T-helper 9 cell (primary cell): ENCODE data around the gene CDK12.

Experiments used
- DNase-seq: peaks from one replicate; pipeline ENCODE4 v3.0.0-alpha.2; 2020

CDK12 gene

DNA sequence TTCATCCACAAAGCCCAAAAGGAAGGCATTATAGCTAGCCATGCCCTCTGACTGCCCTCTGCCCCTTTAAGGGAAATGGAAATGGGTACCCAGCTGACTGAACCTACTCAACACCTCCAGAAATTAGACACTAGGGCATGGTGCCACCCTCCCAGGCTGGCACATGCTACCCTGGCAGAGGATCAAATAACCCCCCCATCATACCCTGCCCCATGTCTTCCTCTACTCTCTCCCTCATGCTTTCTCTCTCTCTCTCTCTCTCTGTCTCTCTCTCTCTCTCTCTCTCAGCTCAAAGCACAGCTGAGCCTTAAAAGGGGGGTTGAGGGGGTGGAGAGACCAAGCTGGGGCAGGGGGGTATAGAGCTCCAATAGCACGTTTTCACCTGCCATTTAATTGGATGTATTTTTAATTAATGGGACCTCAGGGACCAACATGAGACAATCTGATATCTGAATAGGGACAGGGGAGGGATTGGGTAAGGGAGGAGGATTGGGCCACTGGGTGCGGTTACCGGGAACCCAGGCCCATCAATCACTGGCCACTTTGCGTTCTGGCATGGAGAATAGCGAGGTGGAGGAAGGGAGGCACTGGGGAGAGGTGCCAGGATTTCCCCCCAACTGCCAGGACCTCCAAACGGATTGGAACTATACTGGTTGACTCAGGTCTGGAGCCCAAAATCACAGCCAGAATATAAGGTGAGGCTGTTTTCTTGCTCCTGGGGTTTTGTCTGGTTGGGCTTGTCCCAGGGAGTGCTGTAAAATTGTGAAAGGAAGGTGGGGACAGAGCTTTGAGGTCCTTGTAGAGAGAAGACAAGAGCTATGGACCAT lies 88.7 kb downstream of the CDK12 start:
- DNase-seq: no peak

DNA sequence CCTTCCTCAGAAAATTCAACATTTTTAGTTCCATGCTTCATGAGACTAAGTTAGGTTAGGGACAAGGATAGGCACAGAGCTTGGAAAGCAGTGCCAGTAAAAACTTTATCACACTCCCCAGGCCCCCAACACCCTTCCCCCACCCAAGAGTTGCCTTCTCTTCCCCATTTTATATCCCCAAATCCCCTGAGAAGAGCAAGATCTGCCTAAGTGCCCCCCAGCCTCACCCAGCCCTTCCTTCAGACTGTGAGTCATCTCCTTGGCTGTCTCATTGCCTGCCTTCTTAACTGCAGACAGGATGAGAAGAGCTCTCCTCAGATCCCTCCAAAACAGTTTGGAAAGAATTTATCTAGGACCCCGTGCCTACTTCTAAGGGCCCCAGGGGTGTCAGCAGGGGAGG lies 90.6 kb downstream of the CDK12 start:
- no peak for DNase-seq

DNA sequence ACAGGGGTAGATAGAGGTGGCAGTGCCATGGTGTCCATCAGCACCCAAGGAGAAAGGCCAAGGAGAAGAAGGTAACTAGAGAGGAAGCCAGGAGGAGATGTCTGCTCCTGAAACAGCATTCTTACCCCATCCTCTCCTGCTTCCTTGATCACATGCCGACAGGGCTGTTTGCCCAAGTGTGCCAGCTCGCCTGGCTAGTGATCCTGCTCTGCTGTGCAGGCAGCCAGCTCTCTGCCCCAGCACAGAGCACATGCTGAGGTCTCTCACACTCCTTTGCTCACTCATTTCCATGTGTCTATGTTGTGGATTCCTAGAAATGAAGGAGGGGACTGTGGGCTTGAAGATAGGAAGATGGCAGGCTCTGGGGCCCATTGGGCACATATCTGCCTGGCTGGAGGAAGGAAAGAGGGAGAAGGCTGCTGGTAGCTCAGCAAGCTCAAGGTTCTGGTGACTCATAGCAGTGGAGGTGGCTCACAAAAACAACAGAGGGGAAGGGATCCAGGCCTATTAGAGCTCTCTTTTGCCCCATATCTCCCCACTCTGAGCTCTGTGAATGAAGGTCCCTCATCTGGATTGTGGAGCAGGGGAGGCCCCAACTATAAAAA lies 92.2 kb downstream of the CDK12 start:
- DNase-seq: no peak

DNA sequence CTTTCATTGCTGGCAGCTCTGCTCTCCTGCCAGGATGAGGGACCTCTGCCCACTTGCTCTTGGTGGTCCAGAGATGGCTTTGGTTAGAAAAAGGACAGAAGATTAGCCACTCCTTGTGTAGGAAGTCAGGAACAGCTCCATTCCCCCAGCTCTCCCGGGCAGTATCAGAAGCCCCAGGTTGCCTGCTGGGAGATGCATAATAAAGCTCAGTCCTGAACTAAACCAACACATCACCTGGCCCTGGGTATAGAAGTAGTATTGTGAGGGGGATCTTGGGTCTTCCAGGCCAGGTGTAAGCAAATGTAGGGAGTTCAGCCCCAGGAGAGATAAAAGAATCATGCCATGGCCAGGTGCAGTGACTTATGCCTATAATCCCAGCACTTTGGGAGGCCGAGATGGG lies 94.1 kb downstream of the CDK12 start:
- no peak for DNase-seq

DNA sequence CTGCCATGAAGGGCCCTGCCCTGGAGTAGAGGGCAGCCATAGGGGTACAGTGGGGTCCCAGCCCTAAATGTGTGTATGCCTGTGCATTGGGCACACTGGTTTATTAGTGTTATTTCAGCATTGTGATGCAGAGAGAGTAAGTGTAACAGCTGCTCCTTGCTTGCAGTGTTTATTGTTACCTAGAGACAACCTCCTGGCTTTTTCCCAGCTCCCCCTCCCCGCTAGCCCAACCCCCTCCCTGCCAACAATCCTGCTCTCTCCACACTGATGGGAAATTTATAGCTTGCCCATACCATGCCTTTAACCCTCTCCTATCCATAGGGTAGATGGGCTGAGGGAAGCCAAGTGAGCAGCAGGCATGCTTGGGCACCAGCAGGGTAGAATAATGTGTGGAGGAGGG lies 95.1 kb downstream of the CDK12 start:
- DNase-seq: no peak

GRCh38 chr17:39562395-39562794 lies 101.1 kb downstream of the CDK12 start:
- DNase-seq: no peak

DNA sequence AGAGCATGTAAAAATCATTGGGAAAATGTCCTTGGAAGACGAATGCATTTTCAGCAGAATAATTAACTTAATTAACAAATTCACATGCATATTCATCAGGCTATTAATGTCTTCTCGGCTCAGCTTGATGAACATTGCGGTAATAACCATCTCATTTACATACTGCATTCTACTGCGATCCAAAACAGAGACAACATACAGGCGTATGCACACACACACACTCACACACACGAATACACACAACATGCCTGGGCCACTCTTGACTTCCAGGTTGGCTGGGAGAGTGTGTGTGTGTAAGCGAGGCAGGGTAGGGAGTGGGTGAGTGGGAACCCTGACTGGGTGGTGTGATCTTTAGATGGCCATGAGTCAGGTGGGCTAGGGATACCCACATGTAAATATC lies 101.7 kb downstream of the CDK12 start:
- DNase-seq: no peak

DNA sequence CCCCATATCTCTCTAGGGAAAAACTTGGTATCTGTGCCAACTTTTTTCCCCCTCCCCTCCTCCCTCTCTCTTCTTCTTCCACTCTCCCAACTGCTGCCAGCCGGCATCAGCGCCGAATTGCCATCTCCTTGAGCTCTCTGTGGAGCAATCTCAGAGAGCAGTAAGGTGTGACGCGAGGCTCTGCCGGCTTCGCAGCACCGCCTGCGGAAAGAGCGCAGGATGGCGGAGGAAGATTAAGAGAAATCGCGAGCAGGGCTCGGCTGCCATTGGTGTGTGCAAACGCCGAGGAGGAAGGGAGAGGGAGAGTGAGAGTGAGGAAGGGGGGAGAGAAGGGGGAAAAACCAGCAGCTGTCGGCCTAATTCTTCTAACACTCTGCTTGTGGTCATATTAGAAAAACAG lies 102.2 kb downstream of the CDK12 start:
- DNase-seq: no peak

DNA sequence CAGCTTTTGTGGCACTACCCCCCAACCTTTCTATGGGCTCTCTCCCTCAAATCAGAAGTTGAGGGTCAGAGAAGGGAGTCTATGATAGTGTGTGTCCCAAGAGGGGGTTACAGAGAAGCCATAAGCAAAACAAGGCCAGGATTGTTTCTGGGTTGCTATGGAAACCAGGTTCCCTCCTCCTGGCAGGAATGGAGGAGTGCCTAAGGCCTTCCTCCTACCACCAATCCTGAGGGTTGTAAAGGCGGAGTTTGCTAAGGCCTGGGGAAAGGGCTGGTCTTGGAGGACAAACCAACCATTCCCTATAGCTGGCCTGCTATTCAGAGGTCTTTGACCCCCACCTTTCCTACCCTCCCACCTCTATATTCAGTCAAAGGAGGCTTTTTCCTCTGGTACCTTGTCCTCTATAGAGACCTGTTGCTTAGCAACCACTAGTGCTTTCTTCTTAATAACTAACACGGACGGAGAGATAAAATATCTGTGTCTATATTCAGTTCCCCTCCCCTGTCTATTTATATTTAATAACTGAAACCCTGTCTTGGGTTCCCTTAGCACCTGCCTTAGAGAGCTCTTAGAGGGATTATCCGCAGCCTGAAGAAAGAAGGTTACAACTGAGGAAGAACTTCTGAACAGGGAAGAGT lies 103.0 kb downstream of the CDK12 start:
- DNase-seq: no peak

- DNase-seq: no peak
Observed at GRCh38 chr17:39566094-39566850, 105.0 kb downstream of the CDK12 start.

DNA sequence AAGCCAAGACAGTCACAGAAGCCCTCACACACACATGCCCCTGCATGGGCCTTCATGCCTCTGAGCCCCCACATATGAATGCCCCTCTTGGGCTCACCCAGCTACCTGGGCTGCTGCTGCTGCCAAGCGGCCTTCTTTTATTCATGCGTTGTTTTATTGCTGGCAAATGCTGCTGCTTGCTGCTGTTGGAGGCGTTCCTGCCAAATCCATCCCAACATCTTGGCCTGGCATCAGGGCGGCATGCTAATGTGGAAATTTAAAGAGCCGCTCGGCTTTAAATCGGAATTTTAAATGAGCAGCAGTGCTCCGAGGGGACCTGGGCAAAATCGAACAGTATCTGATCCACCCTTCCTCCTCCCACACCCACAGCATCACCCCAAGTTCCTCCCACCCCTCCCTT lies 107.4 kb downstream of the CDK12 start:
- no peak for DNase-seq

DNA sequence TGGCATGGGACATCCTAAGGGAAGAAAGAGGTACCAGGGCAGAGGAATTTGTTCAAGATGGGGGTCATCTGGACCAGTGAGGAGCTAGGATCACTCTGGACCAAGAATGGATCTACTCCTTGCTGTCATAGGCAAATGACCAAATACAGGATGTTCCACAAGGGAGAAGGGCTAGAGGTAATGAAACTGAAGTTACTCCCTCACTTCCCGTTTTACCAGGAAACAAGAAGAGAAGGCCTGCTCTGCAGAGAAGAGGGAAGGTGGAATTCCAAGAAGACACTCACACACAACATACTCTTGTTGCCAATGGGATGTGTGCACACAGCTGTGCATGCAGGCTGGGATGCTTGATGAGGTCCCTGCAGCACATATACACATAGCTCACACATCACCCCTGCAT lies 107.8 kb downstream of the CDK12 start:
- DNase-seq: no peak

- DNase-seq: no peak
Observed at GRCh38 chr17:39572121-39572520, 110.8 kb downstream of the CDK12 start.

DNA sequence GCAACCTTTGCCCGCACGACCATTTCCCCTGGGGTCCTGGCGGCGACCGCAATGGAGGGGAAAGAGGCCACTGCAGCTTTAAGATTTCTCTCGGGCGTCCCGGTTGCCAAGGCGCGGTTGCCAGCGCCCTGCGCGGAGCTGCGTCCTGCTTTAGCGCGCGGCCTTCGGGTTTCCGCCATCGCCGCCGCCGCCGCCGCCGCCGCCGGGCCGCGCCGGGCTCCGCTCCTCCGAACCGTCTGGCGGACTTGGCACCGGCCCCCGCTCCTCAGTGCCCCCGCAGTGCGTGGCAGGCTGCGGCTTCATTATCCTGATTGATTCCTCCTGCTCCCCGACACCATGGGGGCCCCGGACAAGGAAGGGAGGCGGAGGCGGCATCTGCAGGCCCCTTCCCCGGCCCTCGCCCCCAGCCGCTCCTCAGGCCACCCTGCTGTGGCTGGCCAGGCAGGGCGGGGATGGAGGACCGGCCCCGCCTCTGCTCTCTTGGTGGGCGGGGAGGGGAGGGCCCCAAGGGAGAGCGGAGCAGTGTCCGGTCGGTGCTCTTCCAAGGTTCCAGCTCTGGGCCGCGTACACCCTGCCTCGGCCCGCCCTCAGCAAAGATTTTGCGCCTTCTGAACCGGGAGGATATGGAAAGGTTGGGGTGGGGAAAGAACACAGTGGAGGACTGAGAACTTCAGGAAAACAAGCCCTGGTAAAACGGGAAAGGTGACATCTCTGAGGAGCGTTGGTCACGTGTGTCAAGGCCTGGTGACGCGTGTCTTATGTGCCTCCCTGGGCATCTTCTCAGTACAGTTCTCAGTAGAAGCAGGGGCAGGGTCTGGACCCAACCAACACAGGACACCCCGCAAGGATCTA lies 112.4 kb downstream of the CDK12 start:
- DNase-seq: no peak

DNA sequence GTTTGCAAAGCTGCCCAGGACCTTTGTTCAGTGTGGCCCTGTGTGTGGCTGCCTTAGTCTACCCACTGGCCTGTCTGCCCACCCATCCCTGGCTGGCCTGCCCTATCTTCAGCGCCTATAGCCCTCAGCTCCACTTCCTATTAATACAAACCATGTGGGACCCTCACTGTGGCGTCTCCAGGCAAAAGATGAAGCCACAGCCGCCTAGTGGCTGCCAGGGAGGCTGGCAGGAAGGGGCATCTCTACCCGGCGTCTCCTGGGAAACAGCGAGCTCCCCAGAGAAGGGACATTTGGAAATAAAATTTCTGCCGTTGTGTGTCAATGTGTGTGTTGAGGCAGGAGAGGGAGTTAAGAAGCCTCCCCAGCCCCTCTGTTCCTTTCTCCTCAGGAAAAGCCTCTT lies 114.9 kb downstream of the CDK12 start:
- DNase-seq: no peak

GRCh38 chr17:39578272-39578671 lies 117.0 kb downstream of the CDK12 start:
- no peak for DNase-seq

DNA sequence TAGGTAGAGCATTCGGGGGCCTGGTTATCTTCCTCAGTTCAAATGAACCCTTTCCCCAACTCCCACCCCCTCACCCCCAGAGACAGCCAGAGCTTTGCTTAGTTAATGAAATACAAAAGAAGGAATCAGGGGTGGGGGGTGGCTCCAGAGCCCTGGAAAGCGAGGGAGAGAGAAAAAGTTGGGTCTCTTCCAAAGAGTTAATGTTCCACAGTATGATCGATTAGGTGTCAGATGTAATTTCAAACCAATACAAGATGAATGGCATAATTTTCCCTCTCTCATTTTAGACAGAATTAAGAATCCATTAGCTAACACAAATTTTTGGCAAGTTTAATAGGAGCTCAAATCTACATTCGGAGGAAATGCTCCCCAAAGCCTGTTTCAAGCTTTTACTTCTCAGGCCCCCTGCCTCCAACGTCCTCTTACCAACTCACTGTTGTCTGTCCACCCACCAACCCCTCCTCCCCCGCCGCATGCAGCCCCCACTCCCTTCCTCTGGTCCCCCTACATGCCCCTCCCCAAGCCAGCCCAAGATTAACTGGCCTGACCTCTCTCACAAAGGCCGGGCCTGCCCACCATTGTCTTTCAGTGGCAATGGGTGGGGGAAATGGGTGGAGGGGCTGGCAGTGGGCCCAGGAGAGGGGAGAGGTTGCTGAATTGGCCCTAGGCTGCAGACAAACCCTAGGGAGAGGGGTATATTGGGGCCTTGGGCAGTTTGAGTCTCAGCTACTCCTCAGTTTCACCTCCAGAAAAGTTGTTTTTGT lies 118.2 kb downstream of the CDK12 start:
- DNase-seq: no peak

- no peak for DNase-seq
Observed at GRCh38 chr17:39580082-39580468, 118.8 kb downstream of the CDK12 start.

GRCh38 chr17:39581071-39581758 lies 119.9 kb downstream of the CDK12 start:
- no peak for DNase-seq

DNA sequence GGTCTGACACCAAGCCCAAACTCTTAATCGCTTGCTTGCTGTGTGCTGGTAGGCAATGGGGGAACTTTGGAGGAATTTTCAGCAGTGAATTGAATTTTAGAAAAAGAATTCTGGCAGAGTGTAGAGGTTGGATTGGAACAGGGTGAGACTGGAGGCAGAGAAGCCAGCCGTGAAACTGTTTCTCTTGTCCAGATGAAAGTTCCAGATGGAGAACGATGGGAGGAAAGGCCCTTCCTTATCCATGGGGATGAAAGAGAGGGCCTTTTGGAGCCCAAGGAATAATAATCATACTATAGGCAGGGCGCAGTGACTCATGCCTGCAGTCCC lies 120.4 kb downstream of the CDK12 start:
- no peak for DNase-seq

GRCh38 chr17:39582658-39583057 lies 121.4 kb downstream of the CDK12 start:
- DNase-seq: no peak
